CD14-positive monocyte (primary cell): Measurements from ENCODE around the gene INPP4A. TPM values are rescaled to one million over a fixed set of nuclear protein-coding genes. Genes with fewer than 3 reads are reported as not detected.

Experiments used
- DNase-seq, 3 donors: peaks; one replicate each; pipeline ENCODE4 v3.0.0-alpha.2; 2011 to 2022
- H2AFZ ChIP-seq: 2 replicates; pipeline ENCODE4 v1.6.0; 2012; ENCODE audit warnings: mild to moderate bottlenecking, low read depth, low read length, inconsistent platforms; ENCODE audit not compliant: insufficient read depth, poor library complexity, severe bottlenecking
- H3K27ac ChIP-seq, 2 donors: 1 replicate in 1 of 2; 2 replicates in 1 of 2; pipeline ENCODE4 v1.5.1; 2012 to 2013; ENCODE audit warnings: low read length in 2 of 2, control low read depth in 1 of 2, inconsistent platforms in 1 of 2, low read depth in 1 of 2, mild to moderate bottlenecking in 1 of 2
- H3K27me3 ChIP-seq, 2 donors: one replicate each; pipeline versions ENCODE4 v1.6.0 to v1.6.1; 2011 to 2013; ENCODE audit warnings: low read length in 2 of 2; ENCODE audit not compliant: control insufficient read depth in 2 of 2, insufficient read depth in 2 of 2
- H3K36me3 ChIP-seq, 2 donors: replicated peaks in 1 of 2; 1 replicate in 1 of 2; 2 replicates in 1 of 2; pipeline versions ENCODE4 v1.5.1 to v1.6.1; 2012 to 2013; ENCODE audit warnings: low read length in 2 of 2, control low read depth in 1 of 2, inconsistent platforms in 1 of 2, mild to moderate bottlenecking in 1 of 2; ENCODE audit not compliant: insufficient read depth in 2 of 2, control insufficient read depth in 1 of 2
- H3K4me1 ChIP-seq, 2 donors: 1 replicate in 1 of 2; 2 replicates in 1 of 2; pipeline versions ENCODE4 v1.5.1 to v1.6.1; 2012 to 2013; ENCODE audit warnings: low read length in 2 of 2, control low read depth in 1 of 2, inconsistent platforms in 1 of 2, mild to moderate bottlenecking in 1 of 2, moderate library complexity in 1 of 2; ENCODE audit not compliant: insufficient read depth in 2 of 2, control insufficient read depth in 1 of 2
- H3K4me2 ChIP-seq: replicated peaks from 2 replicates; pipeline ENCODE3; 2012; ENCODE audit warnings: low read length, moderate library complexity, mild to moderate bottlenecking; ENCODE audit not compliant: poor library complexity, severe bottlenecking; ENCODE audit errors: extremely low read depth
- H3K4me3 ChIP-seq, 3 experiments: fragments of 200-600 bp in 1 of 3; sonication (generic) in 1 of 3; replicated peaks in 1 of 3; 1 replicate in 2 of 3; 2 replicates in 1 of 3; pipeline ENCODE4 v1.5.1; 2011 to 2013; ENCODE audit warnings: low read length in 3 of 3, mild to moderate bottlenecking in 3 of 3, control low read depth in 2 of 3, low read depth in 2 of 3, inconsistent platforms in 1 of 3, moderate library complexity in 1 of 3
- H3K79me2 ChIP-seq: 2 replicates; pipeline ENCODE4 v1.6.0; 2012; ENCODE audit warnings: mild to moderate bottlenecking, control low read depth, inconsistent platforms, low read length, moderate library complexity; ENCODE audit not compliant: insufficient read depth
- H3K9ac ChIP-seq: 2 replicates; pipeline ENCODE4 v1.6.0; 2017; ENCODE audit warnings: low read length, mild to moderate bottlenecking; ENCODE audit not compliant: insufficient read depth, poor library complexity, severe bottlenecking
- H3K9me3 ChIP-seq, 2 donors: replicated peaks in 1 of 2; 1 replicate in 1 of 2; 2 replicates in 1 of 2; pipeline versions ENCODE4 v1.5.1 to v1.6.1; 2012 to 2013; ENCODE audit warnings: low read length in 2 of 2, control low read depth in 1 of 2; ENCODE audit not compliant: control insufficient read depth in 1 of 2, insufficient read depth in 1 of 2
- H4K20me1 ChIP-seq: 2 replicates; pipeline ENCODE4 v1.6.0; 2012; ENCODE audit warnings: mild to moderate bottlenecking, low read length, control low read depth, moderate library complexity; ENCODE audit not compliant: insufficient read depth
- H3K27ac Mint-ChIP-seq, 7 donors: one replicate each; pipeline ENCODE4 v1.8.0; 2020; ENCODE audit warnings: mild to moderate bottlenecking in 7 of 7, mixed read lengths in 7 of 7, moderate library complexity in 6 of 7, inconsistent platforms in 2 of 7
- H3K27me3 Mint-ChIP-seq, 3 donors: one replicate each; pipeline ENCODE4 v1.8.0; 2021 to 2022; ENCODE audit warnings: low read depth in 3 of 3, mild to moderate bottlenecking in 3 of 3, mixed read lengths in 3 of 3, moderate library complexity in 3 of 3, inconsistent platforms in 1 of 3
- H3K36me3 Mint-ChIP-seq, 2 donors: one replicate each; pipeline ENCODE4 v1.8.0; 2020; ENCODE audit warnings: mixed read lengths in 2 of 2, inconsistent platforms in 1 of 2, mild to moderate bottlenecking in 1 of 2
- H3K4me1 Mint-ChIP-seq: one replicate; pipeline ENCODE4 v1.8.0; 2020; ENCODE audit warnings: mild to moderate bottlenecking, mixed read lengths
- H3K4me3 Mint-ChIP-seq, 2 donors: one replicate each; pipeline ENCODE4 v1.8.0; 2020; ENCODE audit warnings: mild to moderate bottlenecking in 2 of 2, mixed read lengths in 2 of 2, moderate library complexity in 1 of 2
- H3K9me3 Mint-ChIP-seq, 7 donors: one replicate each; pipeline ENCODE4 v1.8.0; 2020 to 2022; ENCODE audit warnings: mixed read lengths in 7 of 7, mild to moderate bottlenecking in 6 of 7, moderate library complexity in 6 of 7, inconsistent platforms in 2 of 7
- whole genome bisulfite sequencing: methylation state at CpG from one replicate; pipeline ENCODE4 v1.1.5; 2013; ENCODE audit warnings: missing lambda C conversion rate; ENCODE audit not compliant: insufficient coverage; 5-methylcytosine and 5-hydroxymethylcytosine counted together
- intact Hi-C, 2 donors: fragments of 100-400 bp; cut with micrococcal nuclease; formaldehyde crosslinking; loops; one replicate each; pipeline versions ENCODE4 v1.15.0 to v1.15.1; 2023
- polyA plus RNA-seq, 3 donors: library from polyadenylated mRNA; depleted of rRNA in 1 of 3; unstranded in 2 of 3; stranded (reverse) in 1 of 3; fragments of 300-500 nt in 2 of 3; fragments of >200 nt in 1 of 3; fragmentation: Illumina TruSeq in 2 of 3; gene quantifications; 1 replicate in 2 of 3; 2 replicates in 1 of 3; pipeline ENCODE4 v1.2.3, GENCODE V29; 2012 to 2021
- TF ChIP-seq, protein P1 (sequence below): fragments of 200-600 bp; IDR thresholded peaks from one replicate; pipeline ENCODE4 v1.8.0; 2022; ENCODE audit warnings: antibody characterized with exemption, mild to moderate bottlenecking

INPP4A gene
- polyA plus RNA-seq, 3 donors, result 13.7 to 52.4 (median 20.7) TPM

- Mint-ChIP-seq H3K36me3 (no peaks in the 10 kb centered on the region), H3K27me3 (peaks cover 15 to 28% (median 16%) of the 10 kb centered on the region in 3 donors), H3K4me1 (peaks cover 4% of the 10 kb centered on the region), H3K4me3 (no peak overlapping the region), H3K27ac (no peak overlapping the region), H3K9me3 (peaks cover 0 to 2% (median 0%) of the 10 kb centered on the region in 7 donors)
- no peaks in the 10 kb centered on the region for H3K36me3 ChIP-seq
- no peak overlapping the region for H3K4me2 ChIP-seq
- WGBS, result 96% methylated on average over 20 of the region's 23 CpGs
- no peaks in the 10 kb centered on the region for H3K9me3 ChIP-seq
- peaks cover 2 to 24% of the 10 kb centered on the region in 2 donors for H3K27me3 ChIP-seq
- no peaks in the 10 kb centered on the region for H3K79me2 ChIP-seq
- no peak overlapping the region for H3K9ac ChIP-seq
- H3K4me1 ChIP-seq, result no peaks in the 10 kb centered on the region
- H2AFZ ChIP-seq, result no peak overlapping the region
- no peak overlapping the region for H3K4me3 ChIP-seq
- TF ChIP-seq, protein P1, sequence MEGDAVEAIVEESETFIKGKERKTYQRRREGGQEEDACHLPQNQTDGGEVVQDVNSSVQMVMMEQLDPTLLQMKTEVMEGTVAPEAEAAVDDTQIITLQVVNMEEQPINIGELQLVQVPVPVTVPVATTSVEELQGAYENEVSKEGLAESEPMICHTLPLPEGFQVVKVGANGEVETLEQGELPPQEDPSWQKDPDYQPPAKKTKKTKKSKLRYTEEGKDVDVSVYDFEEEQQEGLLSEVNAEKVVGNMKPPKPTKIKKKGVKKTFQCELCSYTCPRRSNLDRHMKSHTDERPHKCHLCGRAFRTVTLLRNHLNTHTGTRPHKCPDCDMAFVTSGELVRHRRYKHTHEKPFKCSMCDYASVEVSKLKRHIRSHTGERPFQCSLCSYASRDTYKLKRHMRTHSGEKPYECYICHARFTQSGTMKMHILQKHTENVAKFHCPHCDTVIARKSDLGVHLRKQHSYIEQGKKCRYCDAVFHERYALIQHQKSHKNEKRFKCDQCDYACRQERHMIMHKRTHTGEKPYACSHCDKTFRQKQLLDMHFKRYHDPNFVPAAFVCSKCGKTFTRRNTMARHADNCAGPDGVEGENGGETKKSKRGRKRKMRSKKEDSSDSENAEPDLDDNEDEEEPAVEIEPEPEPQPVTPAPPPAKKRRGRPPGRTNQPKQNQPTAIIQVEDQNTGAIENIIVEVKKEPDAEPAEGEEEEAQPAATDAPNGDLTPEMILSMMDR, result no peak
- intact Hi-C loops, result no loop called here
- H4K20me1 ChIP-seq, result no peaks in the 10 kb centered on the region
- DNase-seq, result no peak
- H3K27ac ChIP-seq, result no peak overlapping the region
Observed at GRCh38 chr2:98396745-98397355, 47.8 kb upstream of the INPP4A start.

- H3K9me3 ChIP-seq, result no peaks in the 10 kb centered on the region
- H2AFZ ChIP-seq, result no peak overlapping the region
- no peaks in the 10 kb centered on the region for H3K36me3 Mint-ChIP-seq
- H3K9me3 Mint-ChIP-seq, result peaks cover 0 to 2% (median 0%) of the 10 kb centered on the region in 7 donors
- DNase-seq, result no peak
- H3K4me2 ChIP-seq, result no peak overlapping the region
- no peak overlapping the region for H3K27ac ChIP-seq
- TF ChIP-seq, protein P1, result no peak
- 100% methylated on average over 1 of the region's 4 CpGs for WGBS
- H4K20me1 ChIP-seq, result no peaks in the 10 kb centered on the region
- no peaks in the 10 kb centered on the region for H3K79me2 ChIP-seq
- no peak overlapping the region for H3K4me3 ChIP-seq
- no peak overlapping the region for H3K27ac Mint-ChIP-seq
- peaks cover 16 to 41% (median 20%) of the 10 kb centered on the region in 3 donors for H3K27me3 Mint-ChIP-seq
- no peaks in the 10 kb centered on the region for H3K4me1 ChIP-seq
- no peak overlapping the region for H3K9ac ChIP-seq
- intact Hi-C loops, result no loop called here
- peaks cover 4% of the 10 kb centered on the region for H3K4me1 Mint-ChIP-seq
- no peaks in the 10 kb centered on the region for H3K36me3 ChIP-seq
- no peak overlapping the region for H3K4me3 Mint-ChIP-seq
- peaks cover 8 to 32% of the 10 kb centered on the region in 2 donors for H3K27me3 ChIP-seq
Observed at GRCh38 chr2:98399140-98399539, 45.5 kb upstream of the INPP4A start.
